ENCODE measurements around the gene HADH.
"Not testable (repeated sequence)": the region's sequence is repeated elsewhere in the genome, so short reads cannot be mapped to it uniquely, and the experiment has no call there.

The HADH gene
- total RNA-seq: 10.8 to 32.8 (median 17.6) reads per million in 9 experiments

- Mint-ChIP-seq H3K27me3 (no peaks in the 10 kb centered on the region), H3K4me1 (ENCODE audit: low read depth in 2 of 2) (peaks cover 19 to 31% of the 10 kb centered on the region in 2 donors), H3K4me3 (peak within 1 kb of the TSS; percentile 93 to 94), H3K9me3 (no peaks in the 10 kb centered on the region), H3K36me3 (ENCODE audit: insufficient read depth) (peaks cover 10% of the 10 kb centered on the region), H3K27ac (peak within 1 kb of the TSS; percentile 93 to 94)
- ATAC-seq (replicated peaks): peak; percentile 97
- DNase-seq: peak; percentile 94 to 96 (median 95)
Observed at GRCh38 chr4:107989537-107990386, at the start of gene HADH. Gene HADH, plus strand, starts transcription at chr4:107989889. Its CDS starts 44 bp downstream, at chr4:107989933.

GRCh38 chr4:107945809-107946208 lies 43.9 kb upstream of the HADH start:
- no peaks in the 10 kb centered on the region for H3K9me3 Mint-ChIP-seq
- no peak for DNase-seq
- peaks cover 8% of the 10 kb centered on the region for H3K36me3 Mint-ChIP-seq (ENCODE audit: insufficient read depth)
- H3K27ac Mint-ChIP-seq: no peak overlapping the region
- H3K27me3 Mint-ChIP-seq: no peaks in the 10 kb centered on the region
- no peak for ATAC-seq (replicated peaks)
- H3K4me3 Mint-ChIP-seq: no peak overlapping the region
- no peaks in the 10 kb centered on the region for H3K4me1 Mint-ChIP-seq (ENCODE audit: low read depth in 2 of 2)

GRCh38 chr4:107950746-107951540 lies 38.7 kb upstream of the HADH start:
- no peaks in the 10 kb centered on the region for H3K4me1 Mint-ChIP-seq (ENCODE audit: low read depth in 2 of 2)
- no peak overlapping the region for H3K27ac Mint-ChIP-seq
- ATAC-seq (replicated peaks): no peak
- peaks cover 4 to 7% of the 10 kb centered on the region in 2 donors for H3K27me3 Mint-ChIP-seq
- no peak overlapping the region for H3K4me3 Mint-ChIP-seq
- peaks cover 1% of the 10 kb centered on the region in 2 donors for H3K9me3 Mint-ChIP-seq
- DNase-seq: no peak
- H3K36me3 Mint-ChIP-seq (ENCODE audit: insufficient read depth): peaks cover 6% of the 10 kb centered on the region

GRCh38 chr4:107951551-107951950 lies 38.1 kb upstream of the HADH start:
- Mint-ChIP-seq H3K27ac (no peak overlapping the region), H3K4me1 (ENCODE audit: low read depth in 2 of 2) (no peaks in the 10 kb centered on the region), H3K9me3 (peaks cover 1 to 7% of the 10 kb centered on the region in 2 donors), H3K36me3 (ENCODE audit: insufficient read depth) (peaks cover 6% of the 10 kb centered on the region), H3K27me3 (peaks cover 10 to 13% of the 10 kb centered on the region in 2 donors), H3K4me3 (no peak overlapping the region)
- no peak for ATAC-seq (replicated peaks)
- no peak for DNase-seq

GRCh38 chr4:107956011-107956410 lies 33.7 kb upstream of the HADH start:
- H3K36me3 Mint-ChIP-seq (ENCODE audit: insufficient read depth): peaks cover 7% of the 10 kb centered on the region
- no peak for DNase-seq
- H3K4me3 Mint-ChIP-seq: no peak overlapping the region
- H3K4me1 Mint-ChIP-seq (ENCODE audit: low read depth in 2 of 2): no peaks in the 10 kb centered on the region
- H3K27me3 Mint-ChIP-seq: peaks cover 27 to 46% of the 10 kb centered on the region in 2 donors
- no peak for ATAC-seq (replicated peaks)
- H3K9me3 Mint-ChIP-seq: peaks cover 5 to 11% of the 10 kb centered on the region in 2 donors
- no peak overlapping the region for H3K27ac Mint-ChIP-seq

GRCh38 chr4:107966903-107967302 lies 22.8 kb upstream of the HADH start:
- H3K4me3 Mint-ChIP-seq: no peak overlapping the region
- ATAC-seq (replicated peaks) (no peak), DNase-seq (no peak)
- H3K4me1 Mint-ChIP-seq (ENCODE audit: low read depth in 2 of 2): no peaks in the 10 kb centered on the region
- H3K36me3 Mint-ChIP-seq (ENCODE audit: insufficient read depth): no peaks in the 10 kb centered on the region
- H3K27ac Mint-ChIP-seq: no peak overlapping the region
- peaks cover 2 to 22% of the 10 kb centered on the region in 2 donors for H3K27me3 Mint-ChIP-seq
- H3K9me3 Mint-ChIP-seq: peaks cover 0 to under 1% of the 10 kb centered on the region in 2 donors

GRCh38 chr4:107967519-107967918 lies 22.2 kb upstream of the HADH start:
- H3K4me3 Mint-ChIP-seq; H3K9me3 Mint-ChIP-seq; DNase-seq; H3K27ac Mint-ChIP-seq; H3K4me1 Mint-ChIP-seq (ENCODE audit: low read depth in 2 of 2); ATAC-seq (replicated peaks); H3K36me3 Mint-ChIP-seq (ENCODE audit: insufficient read depth): not testable (repeated sequence)
- peaks cover 0 to 20% of the 10 kb centered on the region in 2 donors for H3K27me3 Mint-ChIP-seq

GRCh38 chr4:107967921-107968320 lies 21.8 kb upstream of the HADH start:
- peaks cover 0 to 20% of the 10 kb centered on the region in 2 donors for H3K27me3 Mint-ChIP-seq
- H3K36me3 Mint-ChIP-seq (ENCODE audit: insufficient read depth); H3K4me1 Mint-ChIP-seq (ENCODE audit: low read depth in 2 of 2); DNase-seq; H3K4me3 Mint-ChIP-seq; ATAC-seq (replicated peaks); H3K9me3 Mint-ChIP-seq; H3K27ac Mint-ChIP-seq: not testable (repeated sequence)

- no peak for DNase-seq
- Mint-ChIP-seq H3K27me3 (peaks cover 0 to 13% of the 10 kb centered on the region in 2 donors), H3K4me3 (no peak overlapping the region), H3K9me3 (peaks cover 0 to 3% of the 10 kb centered on the region in 2 donors), H3K36me3 (ENCODE audit: insufficient read depth) (no peaks in the 10 kb centered on the region), H3K27ac (no peak overlapping the region), H3K4me1 (ENCODE audit: low read depth in 2 of 2) (peaks cover 3 to 4% of the 10 kb centered on the region in 2 donors)
- no peak for ATAC-seq (replicated peaks)
Observed at GRCh38 chr4:107970063-107970798, 19.5 kb upstream of the HADH start.

GRCh38 chr4:107972605-107973004 lies 17.1 kb upstream of the HADH start:
- Mint-ChIP-seq H3K4me1 (ENCODE audit: low read depth in 2 of 2) (peaks cover 3 to 4% of the 10 kb centered on the region in 2 donors), H3K4me3 (no peak overlapping the region), H3K27me3 (peaks cover 0 to 13% of the 10 kb centered on the region in 2 donors), H3K9me3 (peaks cover 0 to 3% of the 10 kb centered on the region in 2 donors), H3K36me3 (ENCODE audit: insufficient read depth) (no peaks in the 10 kb centered on the region), H3K27ac (no peak overlapping the region)
- DNase-seq (no peak), ATAC-seq (replicated peaks) (no peak)

GRCh38 chr4:107974523-107974922 lies 15.2 kb upstream of the HADH start:
- peak overlapping the region in 1 of 2 donors; percentile 44 for H3K27ac Mint-ChIP-seq

GRCh38 chr4:107977482-107977881 lies 12.2 kb upstream of the HADH start:
- Mint-ChIP-seq H3K4me3 (no peak overlapping the region), H3K27ac (no peak overlapping the region), H3K27me3 (no peaks in the 10 kb centered on the region), H3K4me1 (ENCODE audit: low read depth in 2 of 2) (peaks cover 3 to 4% of the 10 kb centered on the region in 2 donors), H3K9me3 (peaks cover 0 to 3% of the 10 kb centered on the region in 2 donors), H3K36me3 (ENCODE audit: insufficient read depth) (no peaks in the 10 kb centered on the region)
- ATAC-seq (replicated peaks): no peak
- no peak for DNase-seq

More at GRCh38 chr4:107974523-107974922, 15.2 kb upstream of the HADH start:
- H3K9me3 Mint-ChIP-seq: peaks cover 0 to 3% of the 10 kb centered on the region in 2 donors
- peaks cover 3 to 4% of the 10 kb centered on the region in 2 donors for H3K4me1 Mint-ChIP-seq (ENCODE audit: low read depth in 2 of 2)
- H3K4me3 Mint-ChIP-seq: no peak overlapping the region
- H3K27me3 Mint-ChIP-seq: peaks cover 0 to 9% of the 10 kb centered on the region in 2 donors
- ATAC-seq (replicated peaks) (peak; percentile 41), DNase-seq (no peak)
- no peaks in the 10 kb centered on the region for H3K36me3 Mint-ChIP-seq (ENCODE audit: insufficient read depth)
